ENCODE measurements around the gene PLAAT5.

PLAAT5 gene

DNA sequence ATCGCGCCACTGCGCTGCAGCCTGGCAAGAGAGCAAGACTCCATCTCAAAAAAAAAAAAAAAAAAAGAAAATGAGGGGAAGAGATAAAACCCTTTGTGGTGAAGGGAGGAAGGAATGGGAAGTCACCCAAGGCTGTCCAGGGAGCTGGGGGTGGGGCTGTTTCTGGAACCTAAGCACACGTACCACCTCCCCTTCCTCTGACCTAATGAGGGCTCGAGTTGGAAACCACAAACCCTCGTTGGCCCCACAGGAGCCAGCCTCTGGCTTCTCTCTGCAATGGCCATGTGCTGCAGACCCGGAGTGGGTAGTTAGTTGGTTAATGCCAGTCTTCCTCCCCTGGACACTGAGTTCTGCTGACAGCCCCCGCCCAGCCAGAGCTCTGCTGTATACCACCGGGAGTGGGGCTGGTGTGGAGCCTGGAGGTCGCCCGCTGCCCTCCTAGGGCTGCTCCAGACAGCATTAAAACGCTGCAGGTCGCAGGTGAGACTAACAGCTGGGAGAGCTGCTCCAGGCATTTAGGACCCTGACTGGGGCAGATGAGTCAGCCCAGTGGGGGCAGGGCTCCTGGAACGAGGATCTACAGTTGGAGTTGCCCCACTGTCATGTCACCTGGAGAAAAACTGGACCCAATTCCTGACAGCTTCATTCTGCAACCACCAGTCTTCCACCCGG lies 15.0 kb upstream of the PLAAT5 start, which contains the start of gene LGALS12:
LGALS12 (plus strand) TSS at position 228 of the 672 bp plus-strand sequence; CDS start at position 603, 375 bp downstream.
- H3K4me3 ChIP-seq (replicated peaks; ENCODE audit: low read depth, low read length): no peak within 1 kb of the TSS
- DNase-seq (ENCODE audit: extremely low read depth, low read depth): no peak
- TF ChIP-seq, protein P1, sequence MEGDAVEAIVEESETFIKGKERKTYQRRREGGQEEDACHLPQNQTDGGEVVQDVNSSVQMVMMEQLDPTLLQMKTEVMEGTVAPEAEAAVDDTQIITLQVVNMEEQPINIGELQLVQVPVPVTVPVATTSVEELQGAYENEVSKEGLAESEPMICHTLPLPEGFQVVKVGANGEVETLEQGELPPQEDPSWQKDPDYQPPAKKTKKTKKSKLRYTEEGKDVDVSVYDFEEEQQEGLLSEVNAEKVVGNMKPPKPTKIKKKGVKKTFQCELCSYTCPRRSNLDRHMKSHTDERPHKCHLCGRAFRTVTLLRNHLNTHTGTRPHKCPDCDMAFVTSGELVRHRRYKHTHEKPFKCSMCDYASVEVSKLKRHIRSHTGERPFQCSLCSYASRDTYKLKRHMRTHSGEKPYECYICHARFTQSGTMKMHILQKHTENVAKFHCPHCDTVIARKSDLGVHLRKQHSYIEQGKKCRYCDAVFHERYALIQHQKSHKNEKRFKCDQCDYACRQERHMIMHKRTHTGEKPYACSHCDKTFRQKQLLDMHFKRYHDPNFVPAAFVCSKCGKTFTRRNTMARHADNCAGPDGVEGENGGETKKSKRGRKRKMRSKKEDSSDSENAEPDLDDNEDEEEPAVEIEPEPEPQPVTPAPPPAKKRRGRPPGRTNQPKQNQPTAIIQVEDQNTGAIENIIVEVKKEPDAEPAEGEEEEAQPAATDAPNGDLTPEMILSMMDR (IDR thresholded peaks at IDR 0.05; ENCODE audit: low read depth, low read length, missing control alignments): no peak

DNA sequence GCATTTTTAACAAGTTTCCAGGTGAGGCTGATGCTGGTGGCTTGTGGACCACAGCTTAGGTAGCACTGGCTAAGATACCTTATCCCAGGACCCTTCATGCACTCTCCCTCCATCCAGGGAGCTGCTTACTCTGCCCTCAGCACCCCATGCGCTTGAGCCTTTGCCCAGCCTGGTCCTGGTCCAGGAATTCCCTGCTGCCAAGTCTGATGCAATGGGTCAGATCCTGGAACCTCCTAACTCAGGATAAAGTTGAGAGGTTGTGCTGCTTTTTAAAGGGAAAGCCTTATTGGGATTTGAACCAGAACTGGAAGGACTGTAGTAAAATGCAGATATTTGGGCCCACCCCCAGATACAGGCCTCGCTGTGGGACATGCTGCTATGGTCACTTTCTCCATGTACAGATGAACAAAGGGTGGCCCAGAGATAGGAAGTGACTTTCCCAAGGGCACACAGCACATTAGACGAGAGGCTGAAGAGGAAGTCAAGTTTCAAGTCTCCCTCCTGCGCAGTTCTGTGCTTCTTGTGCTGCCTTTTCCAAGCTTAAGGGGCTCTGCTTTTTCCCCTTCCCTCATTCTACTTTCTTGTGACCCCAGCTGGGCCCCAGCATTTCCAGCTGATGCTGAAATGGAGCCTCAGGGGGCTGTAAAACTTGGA lies 14.1 kb upstream of the PLAAT5 start:
- TF ChIP-seq, protein P1 (IDR thresholded peaks at IDR 0.05; ENCODE audit: low read depth, low read length, missing control alignments): no peak
- no peak overlapping the region for H3K4me3 ChIP-seq (replicated peaks; ENCODE audit: low read depth, low read length)
- DNase-seq (ENCODE audit: extremely low read depth, low read depth): no peak

DNA sequence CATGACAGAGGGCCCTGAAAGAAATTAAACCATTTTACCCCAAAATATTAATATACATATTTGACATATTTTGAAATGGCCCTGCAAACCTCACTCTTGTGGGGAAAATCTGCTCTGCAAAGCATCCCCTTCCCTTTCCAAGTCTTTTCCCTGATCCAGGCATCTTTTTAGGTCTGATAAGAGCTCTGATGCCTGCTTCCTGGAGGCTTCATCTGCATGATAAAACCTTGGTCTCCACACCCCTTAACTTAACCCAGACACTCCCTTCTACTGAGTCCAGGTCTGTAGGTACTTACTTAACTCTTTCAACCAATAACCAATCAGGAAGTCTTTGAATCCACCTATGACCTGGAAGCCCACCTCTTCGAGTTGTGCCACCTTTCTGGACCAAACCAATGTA lies 13.1 kb upstream of the PLAAT5 start:
- no peak overlapping the region for H3K4me3 ChIP-seq (replicated peaks; ENCODE audit: low read depth, low read length)
- DNase-seq (ENCODE audit: extremely low read depth, low read depth): no peak
- TF ChIP-seq, protein P1 (IDR thresholded peaks at IDR 0.05; ENCODE audit: low read depth, low read length, missing control alignments): no peak

DNA sequence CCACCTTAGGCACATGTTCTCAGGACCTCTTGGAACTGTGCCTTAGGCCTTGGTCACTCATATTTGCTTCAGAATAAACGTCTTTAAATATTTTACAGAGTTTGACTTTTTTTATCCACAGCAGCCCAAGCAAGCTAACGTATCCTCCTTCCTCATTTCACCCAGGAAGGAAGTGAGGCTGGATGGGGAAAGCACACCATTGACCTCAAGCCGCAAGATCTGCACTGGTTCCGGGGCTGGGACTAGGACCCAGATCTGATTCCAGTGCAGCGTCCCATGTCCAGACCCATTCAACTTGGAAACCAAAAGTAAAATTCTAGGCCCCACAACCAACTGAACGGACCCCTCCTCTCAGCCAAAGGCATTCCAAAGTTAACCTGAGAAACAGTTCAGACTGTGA lies 12.5 kb upstream of the PLAAT5 start:
- TF ChIP-seq, protein P1 (IDR thresholded peaks at IDR 0.05; ENCODE audit: low read depth, low read length, missing control alignments): no peak
- no peak for DNase-seq (ENCODE audit: extremely low read depth, low read depth)
- H3K4me3 ChIP-seq (replicated peaks; ENCODE audit: low read depth, low read length): no peak overlapping the region

DNA sequence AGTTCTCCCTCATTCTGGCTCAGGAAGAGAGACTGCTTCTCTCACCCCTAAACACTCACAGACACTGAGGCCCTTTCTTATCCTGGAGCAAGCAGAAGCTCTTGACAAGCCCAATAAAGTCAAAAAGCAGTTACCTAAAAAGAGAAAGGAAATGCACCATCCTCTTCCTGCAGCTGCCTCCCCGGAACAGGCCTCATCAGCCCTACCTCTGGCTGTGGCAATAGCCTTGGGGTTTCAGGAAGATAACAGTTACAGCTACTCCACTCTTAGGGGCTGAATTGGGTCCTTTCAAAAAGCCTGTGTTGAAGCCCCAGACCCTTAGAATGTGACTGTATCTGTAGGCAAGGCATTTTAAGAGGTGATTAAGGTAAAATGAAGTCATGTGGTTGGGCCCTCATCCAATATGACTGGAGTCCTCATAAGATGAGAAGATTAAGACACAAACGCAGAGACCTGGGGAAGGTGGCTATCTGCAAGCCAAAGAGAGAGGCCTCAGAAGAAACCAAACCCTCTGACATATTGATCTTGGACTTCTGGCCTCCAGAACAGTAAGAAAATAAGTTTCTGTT lies 11.4 kb upstream of the PLAAT5 start:
- TF ChIP-seq, protein P1 (IDR thresholded peaks at IDR 0.05; ENCODE audit: low read depth, low read length, missing control alignments): no peak
- no peak overlapping the region for H3K4me3 ChIP-seq (replicated peaks; ENCODE audit: low read depth, low read length)
- no peak for DNase-seq (ENCODE audit: extremely low read depth, low read depth)

DNA sequence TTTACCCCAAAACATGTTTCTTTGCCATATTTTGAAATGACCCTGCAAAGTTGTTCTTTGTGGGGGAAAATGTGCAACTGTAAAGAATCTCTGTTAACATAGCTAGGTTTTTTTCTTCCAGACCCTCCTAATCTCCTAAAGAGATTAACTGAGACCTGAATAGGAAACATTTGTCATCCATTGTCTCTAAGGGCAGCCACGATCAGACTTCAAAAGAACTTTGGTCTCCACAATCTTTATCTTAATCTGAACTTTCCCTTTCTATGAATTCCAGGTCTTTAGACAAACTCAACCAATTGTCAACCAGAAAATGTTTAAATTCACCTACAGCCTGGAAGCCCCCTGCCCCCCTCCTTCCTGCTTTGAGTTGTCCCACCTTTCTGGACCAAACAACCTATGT lies 10.3 kb upstream of the PLAAT5 start:
- TF ChIP-seq, protein P1 (IDR thresholded peaks at IDR 0.05; ENCODE audit: low read depth, low read length, missing control alignments): no peak
- H3K4me3 ChIP-seq (replicated peaks; ENCODE audit: low read depth, low read length): no peak overlapping the region
- no peak for DNase-seq (ENCODE audit: extremely low read depth, low read depth)
